HCT116 (cell line): ENCODE results near the gene AGAP2. TPM values are rescaled to one million over a fixed set of nuclear protein-coding genes. Genes with fewer than 3 reads are reported as not detected.
A peak's percentile ranks its signal among the peaks of the same experiment; 100 is the strongest.

Source experiments
- ATAC-seq: fragments of 200-7000 bp; cut with Tn5 transposase; 2 replicates; pipeline ENCODE4 v1.9.1; 2020; ENCODE audit warnings: mild to moderate bottlenecking, moderate library complexity
- BruUV-seq: library from RNA; stranded (reverse); fragments of 400-500 nt; replicated peaks from 2 replicates; lab custom pipeline; 2021; lab: Mats Ljungman, UMichigan
- CTCF ChIA-PET: fragments of 300-600 bp; sonication (Branson Sonifier 250); formaldehyde crosslinking; loops from one replicate; lab custom pipeline; 2021; ENCODE audit warnings: antibody characterized with exemption; lab: Charles Lee
- POLR2A ChIA-PET: fragments of 300-600, 350-600 bp; sonication (Branson Sonifier 250); formaldehyde crosslinking; loops from one replicate; lab custom pipeline; 2021; ENCODE audit warnings: antibody characterized with exemption; lab: Charles Lee
- RAD21 ChIA-PET, 2 experiments: fragments of 300-600 bp; sonication (Branson Sonifier 250); formaldehyde crosslinking; loops; one replicate each; lab custom pipeline; 2023; ENCODE audit warnings: low total read pairs in 2 of 2; ENCODE audit not compliant: uncharacterized antibody in 2 of 2, unreplicated experiment in 2 of 2, low non-redundant PET in 1 of 2; lab: Charles Lee
- DNase-seq: peaks from one replicate; pipeline ENCODE4 v3.0.0-alpha.2; 2010; ENCODE audit warnings: low read depth, low spot score
- H2AFZ ChIP-seq: fragments of 200-600 bp; shearing (Covaris generic), sonication (generic); 2 replicates; pipeline ENCODE4 v1.6.1; 2017; ENCODE audit warnings: low read depth, mixed run types, mixed read lengths, antibody characterized with exemption, low read length; ENCODE audit not compliant: poor library complexity, severe bottlenecking
- H3K27ac ChIP-seq: 2 replicates; pipeline ENCODE4 v1.5.1; 2012; ENCODE audit warnings: low read depth, low read length
- H3K27me3 ChIP-seq: fragments of 200-600 bp; sonication (generic); 2 replicates; pipeline ENCODE4 v1.6.1; 2016; ENCODE audit warnings: mixed run types, low read length, mixed read lengths; ENCODE audit not compliant: insufficient read depth
- H3K36me3 ChIP-seq, 2 experiments: fragments of 200-500 bp in 1 of 2; fragments of 200-600 bp in 1 of 2; sonication (Bioruptor generic) in 1 of 2; sonication (generic) in 1 of 2; 2 replicates each; pipeline versions ENCODE4 v1.5.1 to v1.6.1; 2014 to 2016; ENCODE audit warnings: low read length in 2 of 2, inconsistent platforms in 1 of 2, mixed read lengths in 1 of 2, mixed run types in 1 of 2; ENCODE audit not compliant: insufficient read depth in 2 of 2, control insufficient read depth in 1 of 2
- H3K4me1 ChIP-seq, 2 experiments: fragments of 200-600 bp in 1 of 2; sonication (generic) in 1 of 2; 2 replicates each; pipeline versions ENCODE4 v1.5.1 to v1.6.1; 2012 to 2017; ENCODE audit warnings: low read length in 2 of 2, inconsistent platforms in 1 of 2, mild to moderate bottlenecking in 1 of 2, mixed read lengths in 1 of 2, mixed run types in 1 of 2, moderate library complexity in 1 of 2; ENCODE audit not compliant: insufficient read depth in 2 of 2, control insufficient read depth in 1 of 2
- H3K4me2 ChIP-seq: fragments of 200-600 bp; sonication (generic); 2 replicates; pipeline ENCODE4 v1.6.1; 2017; ENCODE audit warnings: mixed run types, low read length, mixed read lengths
- H3K4me3 ChIP-seq, 2 experiments: fragments of 200-600 bp in 1 of 2; sonication (generic) in 1 of 2; replicated peaks in 1 of 2; 2 replicates each; pipeline ENCODE4 v1.5.1; 2011 to 2016; ENCODE audit warnings: low read length in 2 of 2, control low read depth in 1 of 2, low read depth in 1 of 2, mild to moderate bottlenecking in 1 of 2, mixed read lengths in 1 of 2, mixed run types in 1 of 2
- H3K79me2 ChIP-seq: fragments of 200-600 bp; sonication (generic); 2 replicates; pipeline ENCODE4 v1.6.1; 2017; ENCODE audit warnings: mild to moderate bottlenecking, mixed run types, low read length, moderate library complexity, mixed read lengths; ENCODE audit not compliant: insufficient read depth
- H3K9ac ChIP-seq: fragments of 200-600 bp; sonication (generic); 2 replicates; pipeline ENCODE4 v1.6.1; 2016; ENCODE audit warnings: low read length, mixed read lengths
- H3K9me2 ChIP-seq: fragments of 200-600 bp; sonication (generic), shearing (Covaris generic); 2 replicates; pipeline ENCODE4 v1.6.1; 2017; ENCODE audit warnings: mixed run types, mild to moderate bottlenecking, moderate library complexity; ENCODE audit not compliant: insufficient read depth
- H3K9me3 ChIP-seq, 2 experiments: fragments of 200-500 bp in 1 of 2; fragments of 200-600 bp in 1 of 2; sonication (Bioruptor generic) in 1 of 2; sonication (generic) in 1 of 2; 2 replicates each; pipeline ENCODE4 v1.6.1; 2014 to 2017; ENCODE audit warnings: low read length in 2 of 2, mixed read lengths in 2 of 2, inconsistent platforms in 1 of 2, low read depth in 1 of 2, mild to moderate bottlenecking in 1 of 2, mixed run types in 1 of 2, moderate library complexity in 1 of 2; ENCODE audit not compliant: control insufficient read depth in 1 of 2, insufficient read depth in 1 of 2
- H4K20me1 ChIP-seq: fragments of 200-600 bp; sonication (generic), shearing (Covaris generic); 2 replicates; pipeline ENCODE4 v1.6.1; 2017; ENCODE audit warnings: mixed run types, mild to moderate bottlenecking, moderate library complexity; ENCODE audit not compliant: insufficient read depth
- FOSL1 ChIP-seq: IDR thresholded peaks from 2 replicates; pipeline ENCODE4 v1.6.1; 2012; ENCODE audit warnings: low read depth
- POLR2AphosphoS5 ChIP-seq: IDR thresholded peaks from 2 replicates; pipeline ENCODE4 v1.6.1; 2011; ENCODE audit warnings: mild to moderate bottlenecking, low read depth, low read length, moderate library complexity
- YY1 ChIP-seq: IDR thresholded peaks from 2 replicates; pipeline ENCODE4 v1.6.1; 2011; ENCODE audit warnings: low read length, low read depth, moderate library complexity, mild to moderate bottlenecking; ENCODE audit not compliant: insufficient replicate concordance; ENCODE audit errors: extremely low read depth
- intact Hi-C: fragments of 100-400 bp; cut with micrococcal nuclease; formaldehyde crosslinking; loops from 2 replicates; pipeline ENCODE4 v1.10.0; 2022
- total RNA-seq: library from RNA; stranded (reverse); gene quantifications from one replicate; pipeline ENCODE4 v1.2.1, GENCODE V29; 2021; ENCODE audit not compliant: unreplicated experiment
- TF ChIP-seq, protein P1 (sequence below), 3 experiments: fragments of 200-600 bp in 1 of 3; sonication (generic) in 1 of 3; IDR thresholded peaks in 2 of 3; conservative IDR thresholded peaks in 1 of 3; 2 replicates each; pipeline ENCODE4 v1.5.1; 2012 to 2017; ENCODE audit warnings: low read depth in 2 of 3, low read length in 2 of 3, antibody characterized with exemption in 1 of 3, borderline replicate concordance in 1 of 3, control low read depth in 1 of 3, mild to moderate bottlenecking in 1 of 3, mixed read lengths in 1 of 3, mixed run types in 1 of 3, moderate library complexity in 1 of 3; ENCODE audit not compliant: insufficient read depth in 1 of 3

The AGAP2 gene
- total RNA-seq, 1 experiment from 2014 or later = 15.8 TPM

- no peak overlapping the region for H2AFZ ChIP-seq
- H4K20me1 ChIP-seq = no peaks in the 10 kb centered on the region
- ChIA-PET CTCF (interaction anchor here (0.7 to 2.3 kb wide), 9 partner anchors 10 to 298 kb away, joined by 3 to 51 read pairs (median 6); partner anchors contain the start of genes AVIL, CYP27B1, EEF1AKMT3 and METTL1), RAD21 (interaction anchor here in 1 of 2 experiments (1.2 kb wide), 1 partner anchor 174 kb away, joined by 3 read pairs; no protein-coding TSS in a partner anchor), POLR2A (interaction anchor here (1.1 kb wide), 2 partner anchors 10 to 12 kb away, joined by 7 to 12 read pairs; partner anchors contain the start of genes CYP27B1 and TSPAN31)
- H3K4me3 ChIP-seq = peak overlapping the region; percentile 59 to 64
- H3K4me2 ChIP-seq = peak overlapping the region; percentile 93
- ATAC-seq (peak; percentile 51), DNase-seq (no peak)
- peaks cover 20 to 37% of the 10 kb centered on the region in 2 experiments for H3K4me1 ChIP-seq
- H3K9me3 ChIP-seq = no peaks in the 10 kb centered on the region
- H3K36me3 ChIP-seq = no peaks in the 10 kb centered on the region
- peak overlapping the region; percentile 48 for H3K9ac ChIP-seq
- TF ChIP-seq FOSL1 (no peak), POLR2AphosphoS5 (peak; percentile 31; the same call in 1 of the 2 replicates), YY1 (no peak)
- TF ChIP-seq, protein P1, sequence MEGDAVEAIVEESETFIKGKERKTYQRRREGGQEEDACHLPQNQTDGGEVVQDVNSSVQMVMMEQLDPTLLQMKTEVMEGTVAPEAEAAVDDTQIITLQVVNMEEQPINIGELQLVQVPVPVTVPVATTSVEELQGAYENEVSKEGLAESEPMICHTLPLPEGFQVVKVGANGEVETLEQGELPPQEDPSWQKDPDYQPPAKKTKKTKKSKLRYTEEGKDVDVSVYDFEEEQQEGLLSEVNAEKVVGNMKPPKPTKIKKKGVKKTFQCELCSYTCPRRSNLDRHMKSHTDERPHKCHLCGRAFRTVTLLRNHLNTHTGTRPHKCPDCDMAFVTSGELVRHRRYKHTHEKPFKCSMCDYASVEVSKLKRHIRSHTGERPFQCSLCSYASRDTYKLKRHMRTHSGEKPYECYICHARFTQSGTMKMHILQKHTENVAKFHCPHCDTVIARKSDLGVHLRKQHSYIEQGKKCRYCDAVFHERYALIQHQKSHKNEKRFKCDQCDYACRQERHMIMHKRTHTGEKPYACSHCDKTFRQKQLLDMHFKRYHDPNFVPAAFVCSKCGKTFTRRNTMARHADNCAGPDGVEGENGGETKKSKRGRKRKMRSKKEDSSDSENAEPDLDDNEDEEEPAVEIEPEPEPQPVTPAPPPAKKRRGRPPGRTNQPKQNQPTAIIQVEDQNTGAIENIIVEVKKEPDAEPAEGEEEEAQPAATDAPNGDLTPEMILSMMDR (IDR thresholded peaks at IDR 0.05 in 2 of 3, conservative IDR thresholded peaks at IDR 0.05 in 1 of 3; ENCODE audit: borderline replicate concordance in 1 of 3, insufficient read depth in 1 of 3, low read depth in 2 of 3, low read length in 2 of 3) = peak in 2 of 3 experiments; percentile 89 to 96; a peak in 4 of 6 replicates
- no peak overlapping the region for H3K27ac ChIP-seq
- H3K79me2 ChIP-seq = peaks cover 5% of the 10 kb centered on the region
- no peaks in the 10 kb centered on the region for H3K9me2 ChIP-seq
- no peaks in the 10 kb centered on the region for H3K27me3 ChIP-seq
- BruUV-seq = no TSS peak
- intact Hi-C loops = no loop called here
These were observed 18.1 kb upstream of the AGAP2 start for GRCh38 chr12:57756406-57757341.
